GM18505 (cell line): ENCODE data around the gene WDR54.
"Not testable (repeated sequence)": the region's sequence is repeated elsewhere in the genome, so short reads cannot be mapped to it uniquely, and the experiment has no call there.

Experiments
- ATAC-seq: cut with Tn5 transposase; IDR thresholded peaks from one replicate; pipeline ENCODE4 v1.9.1; 2021; ENCODE audit not compliant: unreplicated experiment
- POLR2A ChIP-seq: IDR thresholded peaks from 4 replicates; pipeline ENCODE4 v1.6.1; 2011; ENCODE audit warnings: borderline replicate concordance; ENCODE audit not compliant: insufficient read depth, insufficient read length; ENCODE audit errors: extremely low read depth

The WDR54 gene

GRCh38 chr2:74428675-74429074, 7.1 kb downstream of the WDR54 start:
- no peak for ATAC-seq

GRCh38 chr2:74429487-74430451, 8.2 kb downstream of the WDR54 start:
- ATAC-seq, result no peak
- no peak for TF ChIP-seq POLR2A

More at GRCh38 chr2:74428675-74429074, 7.1 kb downstream of the WDR54 start:
- no peak for TF ChIP-seq POLR2A

- no peak for TF ChIP-seq POLR2A
- ATAC-seq, result no peak
These were observed 9.0 kb downstream of the WDR54 start for GRCh38 chr2:74430502-74430901.

- no peak for TF ChIP-seq POLR2A
- ATAC-seq, result no peak
These were observed 14.7 kb downstream of the WDR54 start for GRCh38 chr2:74436111-74436805.

- no peak for ATAC-seq
- no peak for TF ChIP-seq POLR2A
These were observed 15.5 kb downstream of the WDR54 start for GRCh38 chr2:74436848-74437695.

GRCh38 chr2:74438248-74438647, 16.7 kb downstream of the WDR54 start:
- TF ChIP-seq POLR2A, result no peak
- no peak for ATAC-seq

GRCh38 chr2:74439373-74439772, 17.8 kb downstream of the WDR54 start:
- ATAC-seq, result no peak
- TF ChIP-seq POLR2A, result no peak

GRCh38 chr2:74439803-74440377, 18.4 kb downstream of the WDR54 start:
- no peak for TF ChIP-seq POLR2A
- ATAC-seq, result no peak

- ATAC-seq, result peak; percentile 90
- TF ChIP-seq POLR2A, result peak; percentile 52
These were observed 19.0 kb downstream of the WDR54 start for GRCh38 chr2:74440378-74441169.

GRCh38 chr2:74441170-74441689, 19.7 kb downstream of the WDR54 start:
- ATAC-seq, result no peak
- TF ChIP-seq POLR2A, result no peak

- no peak for TF ChIP-seq POLR2A
- ATAC-seq, result no peak
These were observed 20.4 kb downstream of the WDR54 start, which contains the start of gene RTKN for GRCh38 chr2:74441690-74442482. Gene RTKN (minus strand): TSS chr2:74441937. CDS start chr2:74441816, 121 bp downstream.

GRCh38 chr2:74442483-74443297, 21.2 kb downstream of the WDR54 start:
- not testable (repeated sequence) for ATAC-seq
